Transverse colon (tissue), 4 donors: Measurements from ENCODE around the gene B4GALT2. TPM values are rescaled to one million over a fixed set of nuclear protein-coding genes. Genes with fewer than 3 reads are reported as not detected.
A peak's percentile ranks its signal among the peaks of the same experiment; 100 is the strongest.

Experiments
- DNase-seq: peaks from one replicate; pipeline ENCODE4 v3.0.0-alpha.2; 2019
- H3K27ac ChIP-seq, 4 donors: fragments of 200-600 bp; sonication (generic); 2 replicates each; pipeline ENCODE4 v1.5.1; 2016 to 2018; ENCODE audit warnings: inconsistent platforms in 4 of 4
- H3K27me3 ChIP-seq: fragments of 200-600 bp; sonication (generic); 2 replicates; pipeline ENCODE4 v1.5.1; 2017; ENCODE audit warnings: inconsistent platforms
- H3K36me3 ChIP-seq, 4 donors: fragments of 200-600 bp; sonication (generic); 2 replicates each; pipeline ENCODE4 v1.5.1; 2017 to 2019; ENCODE audit warnings: inconsistent platforms in 4 of 4
- H3K4me1 ChIP-seq, 4 donors: fragments of 200-600 bp; sonication (generic); 2 replicates each; pipeline ENCODE4 v1.5.1; 2017 to 2020; ENCODE audit warnings: inconsistent platforms in 4 of 4
- H3K4me3 ChIP-seq, 4 donors: fragments of 200-600 bp; sonication (generic); 1 replicate in 1 of 4; 2 replicates in 3 of 4; pipeline versions ENCODE4 v1.5.1 to v1.6.1; 2017 to 2019; ENCODE audit warnings: inconsistent platforms in 4 of 4
- H3K9me3 ChIP-seq, 2 donors: fragments of 200-600 bp; sonication (generic); 2 replicates each; pipeline ENCODE4 v1.5.1; 2017 to 2019; ENCODE audit warnings: inconsistent platforms in 2 of 2
- EP300 ChIP-seq: sonication (generic); formaldehyde crosslinking; IDR thresholded peaks from one replicate; pipeline ENCODE4 v1.6.1; 2017; ENCODE audit warnings: antibody characterized with exemption, low read depth
- POLR2A ChIP-seq: fragments of 450-650 bp; IDR thresholded peaks from one replicate; pipeline ENCODE4 v1.6.1; 2016; ENCODE audit warnings: antibody characterized with exemption, mild to moderate bottlenecking, moderate library complexity
- POLR2AphosphoS5 ChIP-seq, 3 donors: sonication (generic); formaldehyde crosslinking; IDR thresholded peaks; one replicate each; pipeline ENCODE4 v1.6.1; 2016; ENCODE audit warnings: antibody characterized with exemption in 3 of 3
- WGBS, 2 donors: methylation state at CpG; one replicate each; pipeline ENCODE4 v1.1.5; 2018; ENCODE audit warnings: low coverage in 1 of 2; 5-methylcytosine and 5-hydroxymethylcytosine counted together
- in situ Hi-C, 4 donors: fragments of 200-750 bp; cut with MboI; loops; one replicate each; pipeline versions ENCODE4 v1.15.0 to v1.15.1; 2017; ENCODE audit warnings: low sequenced_read_pairs in 3 of 4, low pct_ligation_motif_present in 1 of 4, low pct_unique_long_range_greater_than_20kb in 1 of 4
- intact Hi-C: fragments of 100-400 bp; cut with DNase I; formaldehyde crosslinking; loops from one replicate; pipeline ENCODE4 v1.15.1; 2023; ENCODE audit warnings: low total_unique reads
- total RNA-seq, 4 donors: library from RNA; depleted of rRNA; stranded (reverse); fragments of >200 nt; gene quantifications; one replicate each; pipeline ENCODE4 v1.1.0, GENCODE V29; 2016
- TF ChIP-seq, protein P1 (sequence below), 5 experiments: fragments of 200-600 bp in 3 of 5; fragments of 450-650 bp in 2 of 5; sonication (generic) in 3 of 5; IDR thresholded peaks; 1 replicate in 2 of 5; 2 replicates in 3 of 5; pipeline ENCODE4 v1.5.1; 2016 to 2017; ENCODE audit warnings: antibody characterized with exemption in 5 of 5, inconsistent platforms in 3 of 5, mild to moderate bottlenecking in 2 of 5, moderate library complexity in 1 of 5

B4GALT2 gene
- total RNA-seq, 4 donors from 2014 or later = 16.5 to 19.5 (median 18.6) TPM

DNA sequence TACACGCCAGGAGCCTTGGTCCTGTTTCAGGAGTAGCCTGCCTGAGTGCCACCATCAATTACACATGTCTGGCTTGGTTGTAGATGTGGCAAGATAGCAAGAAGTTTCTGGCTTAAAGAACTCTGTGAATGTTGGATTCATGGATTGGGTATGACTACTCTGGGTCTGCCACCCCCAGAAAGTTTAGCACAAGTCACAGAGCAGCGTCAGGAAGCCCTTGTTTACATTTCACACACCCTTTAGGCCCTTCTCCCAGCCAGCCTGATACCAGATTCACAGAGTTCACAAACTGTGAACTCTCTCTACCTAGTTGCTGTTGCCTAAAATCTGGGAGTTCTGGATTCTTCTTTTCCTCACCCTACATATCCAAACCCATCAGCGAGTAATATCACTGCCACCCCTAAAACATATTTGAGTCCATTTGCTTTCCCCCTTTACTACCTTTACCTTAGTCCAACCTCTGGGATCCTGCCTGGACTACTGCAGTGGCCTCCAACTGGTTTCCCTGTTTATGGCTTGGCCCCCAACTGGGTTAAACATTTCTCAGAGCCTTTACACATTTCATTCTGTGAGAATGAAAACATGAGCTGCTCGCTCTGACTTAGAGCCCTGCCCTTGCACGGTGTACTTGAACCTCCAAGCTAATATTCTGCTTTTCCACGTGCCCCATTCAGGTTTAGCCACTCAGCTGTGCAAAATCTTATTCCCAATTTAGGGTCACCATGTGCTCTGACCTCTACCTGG lies 8.3 kb downstream of the B4GALT2 start:
- Histone ChIP-seq H3K4me1 (peaks cover 5 to 27% (median 23%) of the 10 kb centered on the region in 4 donors), H3K9me3 (no peaks in the 10 kb centered on the region), H3K27ac (peak overlapping the region in 3 of 4 donors; percentile 41 to 70 (median 46)), H3K4me3 (no peak overlapping the region), H3K27me3 (no peaks in the 10 kb centered on the region), H3K36me3 (no peaks in the 10 kb centered on the region)
- in situ Hi-C loops = no loop called here
- DNase-seq = no peak
- intact Hi-C loops = no loop called here
- no peak for TF ChIP-seq EP300
- TF ChIP-seq, protein P1, sequence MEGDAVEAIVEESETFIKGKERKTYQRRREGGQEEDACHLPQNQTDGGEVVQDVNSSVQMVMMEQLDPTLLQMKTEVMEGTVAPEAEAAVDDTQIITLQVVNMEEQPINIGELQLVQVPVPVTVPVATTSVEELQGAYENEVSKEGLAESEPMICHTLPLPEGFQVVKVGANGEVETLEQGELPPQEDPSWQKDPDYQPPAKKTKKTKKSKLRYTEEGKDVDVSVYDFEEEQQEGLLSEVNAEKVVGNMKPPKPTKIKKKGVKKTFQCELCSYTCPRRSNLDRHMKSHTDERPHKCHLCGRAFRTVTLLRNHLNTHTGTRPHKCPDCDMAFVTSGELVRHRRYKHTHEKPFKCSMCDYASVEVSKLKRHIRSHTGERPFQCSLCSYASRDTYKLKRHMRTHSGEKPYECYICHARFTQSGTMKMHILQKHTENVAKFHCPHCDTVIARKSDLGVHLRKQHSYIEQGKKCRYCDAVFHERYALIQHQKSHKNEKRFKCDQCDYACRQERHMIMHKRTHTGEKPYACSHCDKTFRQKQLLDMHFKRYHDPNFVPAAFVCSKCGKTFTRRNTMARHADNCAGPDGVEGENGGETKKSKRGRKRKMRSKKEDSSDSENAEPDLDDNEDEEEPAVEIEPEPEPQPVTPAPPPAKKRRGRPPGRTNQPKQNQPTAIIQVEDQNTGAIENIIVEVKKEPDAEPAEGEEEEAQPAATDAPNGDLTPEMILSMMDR (IDR thresholded peaks at IDR 0.05) = no peak
- no peak for TF ChIP-seq POLR2AphosphoS5 (IDR thresholded peaks at IDR 0.05)
- TF ChIP-seq POLR2A = no peak
- WGBS, 2 donors = 40 to 50% methylated on average over 5 to 6 of the region's 6 CpGs

DNA sequence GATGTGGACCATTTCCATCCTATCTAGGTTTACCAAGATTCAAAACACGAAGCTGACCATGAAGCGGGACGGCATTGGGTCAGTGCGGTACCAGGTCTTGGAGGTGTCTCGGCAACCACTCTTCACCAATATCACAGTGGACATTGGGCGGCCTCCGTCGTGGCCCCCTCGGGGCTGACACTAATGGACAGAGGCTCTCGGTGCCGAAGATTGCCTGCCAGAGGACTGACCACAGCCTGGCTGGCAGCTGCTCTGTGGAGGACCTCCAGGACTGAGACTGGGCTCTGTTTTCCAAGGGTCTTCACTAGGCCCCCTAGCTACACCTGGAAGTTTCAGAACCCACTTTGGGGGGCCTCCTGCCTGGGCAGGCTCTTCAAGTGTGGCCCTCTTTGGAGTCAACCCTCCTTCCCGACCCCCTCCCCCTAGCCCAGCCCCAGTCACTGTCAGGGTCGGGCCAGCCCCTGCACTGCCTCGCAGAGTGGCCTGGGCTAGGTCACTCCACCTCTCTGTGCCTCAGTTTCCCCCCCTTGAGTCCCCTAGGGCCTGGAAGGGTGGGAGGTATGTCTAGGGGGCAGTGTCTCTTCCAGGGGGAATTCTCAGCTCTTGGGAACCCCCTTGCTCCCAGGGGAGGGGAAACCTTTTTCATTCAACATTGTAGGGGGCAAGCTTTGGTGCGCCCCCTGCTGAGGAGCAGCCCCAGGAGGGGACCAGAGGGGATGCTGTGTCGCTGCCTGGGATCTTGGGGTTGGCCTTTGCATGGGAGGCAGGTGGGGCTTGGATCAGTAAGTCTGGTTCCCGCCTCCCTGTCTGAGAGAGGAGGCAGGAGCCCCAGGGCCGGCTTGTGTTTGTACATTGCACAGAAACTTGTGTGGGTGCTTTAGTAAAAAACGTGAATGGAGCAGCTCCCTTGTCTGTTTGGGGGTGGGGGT lies 11.5 kb downstream of the B4GALT2 start:
- Histone ChIP-seq H3K4me3 (peak overlapping the region in 3 of 4 donors; percentile 56 to 64 (median 59)), H3K36me3 (no peaks in the 10 kb centered on the region), H3K27me3 (no peaks in the 10 kb centered on the region), H3K27ac (peak overlapping the region; percentile 83 to 88 (median 87)), H3K9me3 (no peaks in the 10 kb centered on the region), H3K4me1 (peaks cover 5 to 32% (median 24%) of the 10 kb centered on the region in 4 donors)
- no peak for DNase-seq
- in situ Hi-C loops = loop anchor here in 1 of 4 donors (10.0 kb wide), 1 partner anchor 54 kb away; no protein-coding TSS in a partner anchor
- WGBS, 2 donors = 74% methylated on average over 19 of the region's 19 CpGs; no CpG with 5 or more reads in 1 of the 2 donors
- TF ChIP-seq, protein P1 (IDR thresholded peaks at IDR 0.05) = no peak
- TF ChIP-seq EP300 (no peak), POLR2AphosphoS5 (IDR thresholded peaks at IDR 0.05) (no peak), POLR2A (no peak)
- intact Hi-C loops = no loop called here

DNA sequence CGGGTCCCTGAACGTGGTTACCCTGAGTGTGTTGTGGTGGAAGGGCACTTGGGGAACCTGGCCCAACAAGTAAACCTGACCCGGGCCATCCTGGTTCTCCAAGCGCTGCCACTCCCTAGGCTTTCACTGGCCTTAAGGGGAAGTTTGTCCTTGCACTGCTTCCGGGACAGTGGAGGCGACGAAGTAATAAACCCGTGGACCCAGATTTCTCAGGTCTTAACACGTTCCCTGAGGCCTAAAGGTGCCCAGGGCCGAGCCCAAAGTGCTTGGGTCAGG lies 12.1 kb downstream of the B4GALT2 start:
- Histone ChIP-seq H3K27me3 (no peaks in the 10 kb centered on the region), H3K4me3 (peak overlapping the region; percentile 31 to 64 (median 58)), H3K27ac (peak overlapping the region; percentile 83 to 88 (median 87)), H3K4me1 (peaks cover 5 to 32% (median 22%) of the 10 kb centered on the region in 4 donors), H3K9me3 (no peaks in the 10 kb centered on the region), H3K36me3 (no peaks in the 10 kb centered on the region)
- WGBS, 2 donors = 0% methylated on average over 8 of the region's 10 CpGs; no CpG with 5 or more reads in 1 of the 2 donors
- intact Hi-C loops = no loop called here
- in situ Hi-C loops = loop anchor here in 1 of 4 donors (10.0 kb wide), 1 partner anchor 54 kb away; no protein-coding TSS in a partner anchor
- no peak for DNase-seq
- no peak for TF ChIP-seq POLR2AphosphoS5 (IDR thresholded peaks at IDR 0.05)
- no peak for TF ChIP-seq POLR2A

DNA sequence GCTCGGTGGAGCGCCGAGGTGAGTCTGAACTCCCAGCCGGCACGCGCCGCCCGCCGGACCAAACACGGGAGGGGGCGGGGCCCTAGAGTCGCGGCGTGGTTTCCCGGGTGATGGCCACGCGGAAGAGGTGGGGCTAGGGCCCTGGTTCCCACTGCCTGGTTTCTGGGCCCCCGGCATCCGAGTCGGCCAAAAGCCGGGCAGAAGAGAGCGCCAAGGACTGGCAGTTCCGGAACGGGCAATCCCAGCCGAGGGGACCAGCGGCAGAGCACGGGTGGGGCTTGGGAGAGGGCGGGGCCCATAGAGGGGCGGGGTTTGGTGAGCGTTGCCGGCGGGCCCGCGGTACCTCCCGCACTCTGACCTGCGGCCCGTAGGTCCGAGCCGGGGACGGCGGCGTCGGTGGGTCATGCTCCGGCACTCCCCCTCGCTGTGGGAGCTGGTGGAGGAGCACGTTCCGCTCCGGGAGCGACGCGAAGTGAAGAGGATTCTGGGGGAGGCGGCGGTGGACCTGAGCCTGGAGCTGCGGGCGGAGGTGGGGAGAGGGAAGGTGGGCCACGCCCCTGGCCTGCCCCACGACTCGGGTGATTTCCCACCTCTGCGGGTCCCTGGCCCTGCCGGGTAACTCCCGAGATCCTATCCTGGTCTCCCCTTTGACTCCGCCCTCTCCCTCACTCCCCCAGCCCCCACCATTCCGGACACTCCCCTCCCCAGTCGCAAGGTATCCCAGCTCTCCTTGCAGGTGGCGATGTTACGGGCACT lies 12.6 kb downstream of the B4GALT2 start, which contains the start of gene CCDC24:
CCDC24 (plus strand) TSS at position 124 of the 756 bp plus-strand sequence; CDS start at position 404, 280 bp downstream.
- in situ Hi-C loops (loop anchor here in 1 of 4 donors (10.0 kb wide), 1 partner anchor 53 kb away; no protein-coding TSS in a partner anchor), intact Hi-C loops (no loop called here)
- WGBS, 2 donors = 0 to 3% methylated on average over 6 to 17 of the region's 66 CpGs
- Histone ChIP-seq H3K9me3 (no peaks in the 10 kb centered on the region), H3K27me3 (no peaks in the 10 kb centered on the region), H3K4me3 (peak within 1 kb of the TSS; percentile 31 to 64 (median 58)), H3K4me1 (peaks cover 5 to 32% (median 21%) of the 10 kb centered on the region in 4 donors), H3K27ac (peak within 1 kb of the TSS; percentile 83 to 88 (median 87)), H3K36me3 (no peaks in the 10 kb centered on the region)
- TF ChIP-seq POLR2A = peak; percentile 67
- TF ChIP-seq POLR2AphosphoS5 (IDR thresholded peaks at IDR 0.05) = peak; percentile 36 to 62 (median 54)
- no peak for TF ChIP-seq EP300
- TF ChIP-seq, protein P1 (IDR thresholded peaks at IDR 0.05) = peak in 1 of 5 experiments; percentile 12
- DNase-seq = peak; percentile 90
